M059J (cell line): Measurements from ENCODE around the gene FBXL7. TPM values are rescaled to one million over a fixed set of nuclear protein-coding genes. Genes with fewer than 3 reads are reported as not detected.

ENCODE experiments used
- DNase-seq: peaks from one replicate; pipeline ENCODE4 v3.0.0-alpha.2; 2012; ENCODE audit warnings: low read depth
- total RNA-seq: library from RNA; depleted of rRNA; stranded (reverse); fragments of >200 nt; shearing (Covaris generic); gene quantifications from 2 replicates; pipeline ENCODE4 v1.2.3, GENCODE V29; 2014

The FBXL7 gene
- total RNA-seq, 1 experiment from 2014 or later: 12.5 TPM

DNA sequence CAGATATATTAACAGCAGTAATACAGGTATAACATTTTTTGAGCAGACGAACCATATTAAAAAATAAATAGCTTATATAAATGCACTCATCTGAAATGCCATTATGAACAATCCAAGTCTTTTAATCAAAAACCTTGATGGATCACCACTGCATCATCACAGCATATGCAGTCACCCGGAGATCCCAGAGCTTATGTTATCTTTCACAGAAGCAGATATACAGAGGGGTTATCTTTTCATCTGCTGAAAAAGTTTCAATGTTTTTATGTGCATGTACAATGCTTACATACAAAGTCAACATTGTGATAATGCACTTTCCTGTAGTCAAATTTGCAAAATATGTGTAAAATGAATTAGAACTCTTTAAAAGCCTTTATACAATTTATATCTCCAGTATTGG is 211.9 kb downstream of the FBXL7 start:
- DNase-seq: no peak

DNA sequence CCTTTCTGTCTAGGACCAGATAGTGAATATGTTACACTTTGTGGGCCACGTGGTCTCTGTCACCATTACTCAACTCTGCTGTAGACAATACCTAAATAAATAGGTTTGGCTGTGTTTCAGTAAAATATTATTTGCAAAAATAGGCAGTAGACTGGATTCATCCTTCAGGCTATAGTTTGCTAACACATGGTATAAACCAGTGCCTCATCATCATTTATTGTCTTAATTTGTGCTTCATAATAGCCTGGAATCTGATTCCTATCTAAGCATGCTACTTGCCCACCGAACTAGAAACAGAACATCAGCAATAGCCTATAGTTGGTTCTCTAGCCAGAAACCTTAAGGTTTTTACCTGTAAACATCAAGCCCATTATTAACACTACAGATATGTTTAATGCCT is 215.6 kb downstream of the FBXL7 start:
- DNase-seq: no peak

DNA sequence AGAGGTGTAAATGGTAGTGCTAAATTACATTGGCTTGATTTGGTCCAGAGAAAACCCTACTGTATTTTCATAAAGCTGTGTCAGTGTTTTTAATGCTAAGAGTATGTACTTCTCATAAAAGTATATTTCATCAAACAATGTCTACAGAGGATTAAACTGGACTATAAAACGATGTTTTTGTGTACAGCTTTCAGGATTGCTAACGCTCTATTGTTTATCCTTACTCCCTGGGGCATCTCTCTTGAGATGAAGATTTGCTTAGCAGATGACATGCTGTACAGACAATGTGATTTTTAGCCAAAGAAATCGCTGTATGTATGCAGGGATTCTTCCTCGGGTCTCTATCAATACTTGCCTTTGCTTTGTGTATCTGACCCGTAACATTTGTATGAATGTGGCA is 216.0 kb downstream of the FBXL7 start:
- DNase-seq: no peak

DNA sequence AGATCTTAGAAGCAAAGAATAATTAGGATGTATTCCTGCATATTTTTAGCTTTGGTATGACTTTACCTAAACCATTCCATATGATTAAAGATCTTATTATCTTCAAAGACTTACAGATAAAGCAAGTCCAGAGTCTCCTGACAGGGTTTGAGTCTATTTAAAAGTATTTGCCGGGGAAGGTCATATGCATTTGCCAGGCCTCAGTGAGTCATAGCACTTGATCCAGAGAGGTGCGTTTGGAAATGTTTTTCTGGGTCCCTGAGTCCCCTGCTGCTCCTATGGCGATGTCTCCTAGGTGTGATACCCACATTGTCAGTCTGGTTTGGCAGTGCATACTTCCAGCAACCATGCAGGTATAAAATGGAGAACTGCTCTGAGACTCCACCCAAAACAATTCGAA is 217.0 kb downstream of the FBXL7 start:
- no peak for DNase-seq

DNA sequence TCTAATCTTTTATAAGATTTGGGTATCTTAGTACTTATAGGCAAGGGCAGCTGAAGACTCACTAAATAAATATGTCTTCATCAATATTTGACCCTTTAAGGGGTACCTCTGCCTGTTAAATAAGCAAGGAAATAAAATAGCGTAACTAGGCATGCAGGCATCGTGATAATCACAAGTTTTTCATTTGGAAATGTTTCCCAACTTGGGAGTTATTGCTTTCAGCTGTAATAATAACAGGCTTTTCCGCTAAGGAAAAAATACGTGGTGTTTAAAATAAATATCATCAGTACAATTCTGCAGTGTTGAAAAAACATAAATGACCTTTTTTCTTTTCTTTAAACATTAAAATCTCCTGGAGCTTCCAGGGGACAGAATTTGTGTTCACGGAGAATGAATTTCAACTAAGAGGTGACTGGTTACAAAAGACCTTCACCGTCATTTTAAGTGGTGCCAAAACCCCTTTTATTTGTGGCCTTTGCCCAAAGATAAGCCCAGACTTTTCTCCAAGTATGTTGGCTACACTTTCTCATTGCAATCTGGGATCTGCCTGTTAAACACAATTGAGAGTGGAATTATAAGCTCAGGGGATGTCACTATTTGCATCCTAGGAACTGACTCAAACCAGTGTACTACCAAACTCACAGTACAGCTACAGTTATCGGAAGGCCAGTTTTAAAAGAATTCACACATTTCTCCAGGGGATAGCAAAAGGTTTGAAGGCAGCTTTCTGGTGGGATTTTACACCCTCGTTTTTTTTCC is 218.6 kb downstream of the FBXL7 start:
- DNase-seq: no peak

DNA sequence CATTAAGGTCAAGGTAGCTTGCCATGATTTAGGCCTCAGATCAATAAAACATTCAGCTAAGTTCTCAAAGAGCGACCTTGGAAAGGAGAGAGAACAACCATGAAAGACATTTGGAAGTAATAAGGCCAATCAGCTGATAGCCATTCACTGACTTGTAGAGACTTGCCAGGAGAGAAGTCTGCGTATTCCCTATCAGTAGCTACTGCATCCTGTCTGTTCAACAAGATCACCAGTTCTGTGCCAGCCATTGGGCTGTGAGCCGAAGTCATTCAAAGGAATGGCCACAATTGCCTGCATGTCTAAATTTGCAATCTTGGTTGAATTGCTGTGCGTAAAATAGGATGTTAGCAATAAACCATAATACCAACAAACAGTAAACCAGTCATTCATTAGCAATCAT is 219.8 kb downstream of the FBXL7 start:
- DNase-seq: peak; percentile 31

GRCh38 chr5:15720515-15720914 is 220.5 kb downstream of the FBXL7 start:
- no peak for DNase-seq

- DNase-seq: no peak
Observed at GRCh38 chr5:15722305-15722704, 222.3 kb downstream of the FBXL7 start.

- no peak for DNase-seq
Observed at GRCh38 chr5:15727375-15727774, 227.4 kb downstream of the FBXL7 start.

DNA sequence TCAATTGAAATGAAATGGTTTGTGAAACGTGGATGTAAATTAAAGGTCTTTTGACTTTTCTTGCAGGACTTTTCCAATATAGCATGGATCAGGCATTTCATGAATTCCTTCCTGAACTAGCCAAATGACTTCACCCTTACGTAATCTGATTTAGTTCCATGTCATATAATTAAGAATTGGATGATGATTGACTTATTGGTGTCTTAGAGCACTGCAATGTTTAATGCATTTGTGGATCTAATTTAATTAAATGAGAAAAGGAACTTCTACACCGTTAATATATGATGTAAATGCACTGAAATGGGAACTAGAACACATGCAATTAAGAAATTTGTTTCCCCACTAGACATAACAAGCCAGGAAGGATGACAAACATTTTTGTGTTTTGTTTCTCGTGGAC is 228.8 kb downstream of the FBXL7 start:
- no peak for DNase-seq

DNA sequence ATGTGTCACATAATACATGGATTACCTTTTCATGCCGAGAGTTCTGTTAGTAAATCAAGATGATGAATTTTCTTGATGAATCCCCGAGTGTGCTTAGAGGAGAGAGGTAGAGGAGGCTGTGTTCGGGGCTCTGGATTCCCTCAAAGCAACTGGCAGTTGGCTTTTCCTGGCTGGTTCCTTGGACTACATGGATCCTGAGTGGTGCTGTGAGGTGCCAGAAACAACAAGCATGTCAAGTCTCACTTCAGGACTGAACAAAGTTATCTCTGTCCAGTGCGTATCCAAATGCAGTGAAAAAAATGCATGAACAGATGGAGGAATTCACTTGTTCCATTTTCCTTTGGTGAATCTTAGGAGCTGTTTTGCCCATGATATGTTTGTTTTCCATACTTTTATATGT is 231.7 kb downstream of the FBXL7 start:
- DNase-seq: no peak

GRCh38 chr5:15734058-15734457 is 234.1 kb downstream of the FBXL7 start:
- DNase-seq: no peak

DNA sequence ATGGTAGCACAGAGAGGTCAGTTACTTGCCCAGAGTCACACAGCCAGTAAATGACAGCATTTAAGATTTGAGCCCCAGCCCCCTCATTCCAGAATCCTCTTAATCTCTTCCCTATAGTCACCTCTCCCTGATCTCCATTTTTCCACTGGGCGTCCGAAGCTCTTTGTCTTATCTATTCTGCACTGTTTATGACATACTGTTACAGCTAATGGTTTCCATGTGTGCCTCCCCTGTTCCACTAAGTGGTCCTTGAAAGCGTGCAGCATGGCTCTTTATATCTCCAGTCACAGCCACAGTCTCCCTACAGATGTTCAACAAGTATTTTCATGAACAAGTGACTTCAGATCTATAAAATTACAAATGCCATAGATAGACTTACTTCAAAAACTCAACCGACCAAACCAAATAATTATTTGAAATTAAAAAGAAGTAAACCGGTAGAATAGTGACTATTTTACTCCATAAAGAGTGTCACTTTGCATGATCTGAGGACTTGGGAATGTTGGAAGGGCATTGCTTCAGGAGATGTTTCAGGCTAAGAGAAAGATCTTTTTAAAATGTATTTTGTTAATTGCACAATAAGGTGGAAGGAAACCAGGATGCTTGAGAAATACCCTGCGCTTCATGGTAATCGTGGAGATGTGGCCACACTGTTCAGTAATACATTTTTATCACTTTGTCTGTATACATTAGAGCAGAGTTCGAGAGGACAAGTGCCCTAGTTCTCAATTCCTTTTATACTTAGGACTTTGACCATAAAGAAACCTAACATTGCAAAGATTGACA is 237.2 kb downstream of the FBXL7 start:
- DNase-seq: no peak

- no peak for DNase-seq
Observed at GRCh38 chr5:15737871-15738664, 238.1 kb downstream of the FBXL7 start.

DNA sequence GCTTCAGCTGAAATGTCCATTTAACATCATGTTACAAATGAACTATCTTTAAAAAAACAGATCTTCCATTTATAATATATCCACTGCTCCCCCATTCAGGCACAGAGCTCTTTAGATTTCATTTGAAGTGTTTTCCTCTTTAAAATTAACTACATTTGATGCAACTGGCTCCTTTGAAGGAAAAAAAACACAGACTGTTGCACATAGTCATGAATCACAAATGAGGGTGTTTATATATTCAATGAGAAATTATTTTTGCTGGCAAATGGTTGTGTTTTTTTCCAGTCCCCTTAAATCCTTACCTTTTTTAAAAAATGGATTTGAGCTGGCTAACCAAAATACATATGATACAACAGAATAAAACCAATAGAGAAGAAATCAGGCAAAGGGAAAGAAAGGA is 240.4 kb downstream of the FBXL7 start:
- DNase-seq: no peak

- DNase-seq: no peak
Observed at GRCh38 chr5:15741591-15741990, 241.6 kb downstream of the FBXL7 start.

DNA sequence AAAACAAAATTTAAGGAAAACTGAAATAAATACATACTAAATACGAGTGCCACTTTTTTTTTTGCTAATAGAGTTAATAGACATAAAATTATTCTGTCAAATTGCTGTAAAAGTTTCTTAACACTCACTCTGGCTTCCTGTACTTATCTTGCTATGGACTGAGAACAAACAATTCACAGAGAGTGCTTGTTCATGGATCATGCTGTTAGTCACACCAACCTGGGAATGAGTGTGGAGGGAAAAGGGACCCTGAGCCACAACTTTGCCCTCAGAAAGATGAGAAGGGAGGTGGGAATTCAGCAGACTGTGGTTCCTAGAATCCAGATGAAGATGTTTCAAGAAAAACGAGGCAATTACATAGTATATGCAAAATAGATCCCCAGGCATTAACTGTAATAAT is 246.9 kb downstream of the FBXL7 start:
- no peak for DNase-seq

GRCh38 chr5:15748266-15748665 is 248.3 kb downstream of the FBXL7 start:
- no peak for DNase-seq

- no peak for DNase-seq
Observed at GRCh38 chr5:15752663-15753285, 252.8 kb downstream of the FBXL7 start.

DNA sequence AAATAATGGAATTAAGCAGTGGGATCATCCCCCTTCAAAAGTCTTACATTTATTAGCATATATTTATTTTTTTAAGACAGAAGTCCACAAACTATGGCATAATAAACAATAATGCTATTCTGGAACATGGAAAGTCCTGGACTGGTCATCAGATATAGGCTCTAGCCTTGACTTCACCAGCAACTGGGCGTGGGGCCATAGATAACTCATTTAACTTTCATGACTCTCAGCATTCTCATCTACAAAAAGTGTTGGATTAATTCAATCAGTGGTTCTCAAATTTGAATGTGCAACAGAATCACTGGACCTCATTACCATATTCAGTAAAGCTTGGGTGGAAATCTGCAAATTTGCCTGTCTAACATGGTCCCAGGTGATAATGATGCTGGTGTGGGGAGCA is 253.8 kb downstream of the FBXL7 start:
- no peak for DNase-seq

- peak; percentile 50 for DNase-seq
Observed at GRCh38 chr5:15757103-15757502, 257.1 kb downstream of the FBXL7 start.

DNA sequence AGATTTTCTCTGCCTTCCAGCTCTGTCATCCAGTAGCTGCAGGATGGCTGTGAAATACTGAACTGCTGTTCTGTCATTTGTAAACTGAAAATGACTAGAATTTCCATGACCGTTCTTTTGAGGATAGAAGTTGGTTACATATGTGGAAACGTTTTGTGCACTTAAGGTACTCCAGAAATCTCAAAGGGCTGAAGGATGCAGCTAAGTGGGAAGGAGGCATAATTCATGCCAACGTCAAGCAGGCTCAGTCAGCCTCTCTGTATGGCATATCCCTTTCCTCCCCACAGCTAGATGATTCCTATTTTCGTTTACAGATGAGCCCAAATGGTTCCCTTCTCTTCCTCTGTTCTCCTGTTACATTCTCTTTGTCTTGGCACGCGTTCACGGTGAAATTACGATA is 257.6 kb downstream of the FBXL7 start:
- no peak for DNase-seq
